Glomerular visceral epithelial cell (primary cell): Measurements from ENCODE around the gene CPNE4.

Experiments used
- DNase-seq: peaks from one replicate; pipeline ENCODE4 v3.0.0-alpha.2; 2016; ENCODE audit errors: extremely low spot score

Gene CPNE4

DNA sequence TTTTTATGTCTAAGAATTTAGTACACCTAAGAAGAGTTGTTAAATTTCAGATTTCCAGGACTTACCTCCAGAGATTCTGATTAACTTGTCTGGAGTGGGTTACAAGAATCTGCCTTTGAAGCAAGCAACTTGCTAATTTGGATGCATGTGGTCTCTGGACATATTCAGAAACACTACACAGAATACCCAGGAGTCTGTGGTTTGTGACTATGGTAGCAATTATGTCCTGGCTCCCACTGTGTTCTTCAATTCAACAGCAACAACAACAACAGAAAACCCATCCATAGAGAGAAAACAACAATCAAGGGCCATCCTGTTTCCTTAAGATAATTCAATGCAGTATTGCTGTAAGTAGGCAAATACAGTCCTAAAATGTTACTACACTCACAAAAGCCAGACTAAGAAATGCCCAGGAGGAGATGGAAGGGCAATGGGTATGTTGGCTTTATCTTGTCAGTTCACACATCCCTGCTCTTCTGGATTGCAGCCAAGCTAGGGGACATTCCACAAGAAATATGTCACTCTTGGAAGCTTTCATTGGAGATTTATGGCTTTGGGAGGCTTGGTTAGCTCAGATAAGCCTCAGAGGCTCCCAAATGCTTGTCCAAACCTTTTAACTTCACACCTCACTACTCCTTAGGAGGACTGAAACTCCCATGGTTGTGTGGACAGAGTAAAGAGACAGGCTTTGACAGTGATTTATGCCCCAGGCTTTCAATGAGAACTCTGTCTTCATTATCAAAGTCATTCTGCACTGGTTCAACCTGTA is 432.6 kb downstream of the CPNE4 start:
- peak; percentile 59 for DNase-seq

DNA sequence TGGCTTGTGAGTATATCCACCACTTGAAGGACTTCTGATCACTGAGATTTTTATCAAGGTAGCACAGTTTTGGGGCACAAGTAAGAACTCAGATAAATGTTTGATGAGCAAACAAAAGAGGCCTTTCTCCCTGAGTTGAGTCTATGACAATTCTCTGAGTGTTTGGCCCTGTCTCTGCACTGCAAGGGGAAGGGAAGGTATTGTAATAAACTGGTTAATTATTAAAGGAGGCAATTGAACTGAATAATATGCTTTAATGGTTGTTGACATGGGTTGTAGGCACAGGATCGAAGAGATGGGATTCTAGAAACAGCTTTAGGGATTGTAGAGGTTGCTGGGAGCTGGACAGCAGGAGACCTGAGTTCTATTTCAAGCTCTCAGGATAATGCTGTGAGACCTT is 437.0 kb downstream of the CPNE4 start:
- DNase-seq, result no peak

DNA sequence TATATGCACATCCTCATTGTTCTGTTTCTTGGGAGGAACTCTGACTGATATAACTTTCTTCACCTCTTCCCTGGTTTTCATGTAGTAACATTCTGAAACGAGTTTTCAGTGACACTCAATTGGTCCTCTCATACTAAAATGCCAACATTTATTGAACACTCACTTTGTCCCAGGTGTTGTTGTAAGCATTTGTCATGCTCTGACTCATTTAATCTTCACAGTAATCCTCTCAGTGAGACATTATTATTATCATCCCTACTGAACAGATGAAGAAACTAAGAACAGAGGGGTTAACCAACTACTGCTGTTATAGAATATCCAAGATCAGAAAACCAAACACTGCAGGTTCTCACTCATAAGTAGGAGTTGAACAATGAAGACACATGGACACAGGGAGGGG is 437.9 kb downstream of the CPNE4 start:
- DNase-seq, result no peak

DNA sequence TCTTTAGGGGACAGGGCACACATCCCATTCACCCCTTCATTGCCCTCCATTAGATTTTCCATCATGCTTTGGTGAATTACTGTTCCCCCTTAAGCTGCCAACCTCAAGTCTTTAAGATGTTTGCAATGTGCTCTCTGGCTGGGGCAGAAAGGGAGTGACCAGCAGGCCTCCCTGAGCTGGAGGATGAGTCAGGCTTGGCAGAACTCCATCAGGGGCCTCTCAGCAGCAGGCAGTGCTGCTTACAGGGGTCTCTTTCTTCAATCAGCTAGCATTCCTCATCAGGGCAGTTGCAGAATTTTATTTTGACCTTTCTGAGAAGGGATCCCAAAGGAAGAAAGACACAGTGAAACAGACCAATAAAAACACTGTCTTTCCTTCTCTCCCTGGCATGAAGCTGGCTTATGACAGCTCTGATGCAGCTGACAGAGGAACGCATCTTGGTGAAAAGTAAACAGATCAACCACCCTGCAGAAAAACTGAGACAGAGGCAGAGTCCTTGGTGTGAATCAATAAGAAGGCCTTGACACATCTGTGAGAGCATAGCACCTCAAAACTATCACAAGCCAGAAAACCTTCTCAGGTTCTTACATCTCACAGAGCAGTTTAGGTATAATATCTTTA is 443.3 kb downstream of the CPNE4 start:
- DNase-seq, result peak; percentile 28

DNA sequence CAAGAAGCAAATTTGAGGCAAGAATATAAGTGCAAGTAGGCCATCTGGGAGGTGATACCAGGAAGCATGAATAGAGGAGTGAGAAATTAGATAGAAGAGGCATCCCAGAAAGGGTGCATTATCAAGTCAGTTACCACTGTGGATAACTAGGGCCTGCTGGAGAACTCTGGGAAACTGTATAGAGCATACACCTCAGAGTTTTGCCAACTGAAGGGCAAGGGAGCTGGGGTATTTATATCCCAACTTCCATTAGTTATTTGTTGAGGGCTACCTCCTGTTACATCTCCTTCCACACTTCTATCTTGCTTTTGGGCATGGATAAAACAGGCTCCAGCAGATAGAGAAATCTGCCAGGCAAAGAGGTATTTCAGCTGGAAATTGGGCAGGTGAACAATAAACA is 448.5 kb downstream of the CPNE4 start:
- no peak for DNase-seq

DNA sequence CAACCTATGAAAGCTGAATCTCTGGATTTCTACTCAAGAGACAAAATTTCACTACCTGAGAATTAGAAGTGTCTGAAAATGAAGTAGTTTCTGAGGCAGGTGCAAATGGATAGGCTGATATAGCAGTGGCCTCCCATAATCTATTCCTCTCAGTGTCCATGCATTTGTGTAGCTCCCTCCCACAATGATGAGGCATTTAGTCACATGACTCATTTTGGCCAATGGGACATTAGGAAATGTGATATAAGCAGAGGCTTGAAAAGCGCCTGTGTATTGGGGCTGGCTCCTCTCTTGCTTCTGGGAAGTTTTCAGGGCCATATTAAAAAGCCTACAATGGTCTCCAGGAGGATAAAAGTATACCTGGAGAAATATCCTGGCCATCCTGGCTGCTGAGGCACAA is 452.4 kb downstream of the CPNE4 start:
- no peak for DNase-seq

DNA sequence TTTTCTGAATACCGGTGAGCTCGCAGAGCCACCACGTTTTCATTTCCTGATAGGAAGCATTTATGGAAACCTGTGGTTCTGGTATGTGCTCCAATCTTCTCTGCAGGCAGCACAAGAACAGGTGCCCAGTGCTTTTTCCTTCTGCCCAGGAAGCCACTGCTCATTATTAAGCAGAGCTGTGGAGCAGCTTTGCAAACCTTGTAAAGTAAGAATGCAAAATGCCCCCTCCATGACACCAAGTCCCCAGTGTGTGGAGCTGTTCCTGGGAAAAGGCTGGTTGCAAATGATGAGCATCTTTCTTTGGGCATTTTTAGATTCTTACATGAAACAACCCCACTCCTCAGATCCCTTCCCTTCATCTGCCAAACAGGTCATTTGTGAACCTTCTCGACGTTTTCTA is 466.4 kb downstream of the CPNE4 start:
- no peak for DNase-seq

DNA sequence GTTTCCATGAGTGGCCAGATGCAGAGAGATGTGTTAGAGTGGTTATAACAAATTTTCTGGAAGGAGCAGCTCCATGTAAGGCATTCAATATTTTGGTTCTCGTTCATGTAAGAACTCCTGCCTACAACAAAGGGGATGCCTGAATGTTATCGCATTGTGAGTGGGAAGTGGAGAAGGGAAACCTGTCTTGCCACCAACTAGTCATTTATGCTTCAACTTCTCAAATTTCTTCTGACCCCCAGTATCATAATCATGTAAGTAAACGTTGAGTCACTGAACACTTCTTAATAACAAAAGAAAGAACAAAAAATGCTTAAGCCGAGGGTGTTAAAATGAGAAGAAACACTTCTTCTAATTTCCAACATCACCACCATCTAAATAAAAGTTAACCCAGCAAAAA is 470.0 kb downstream of the CPNE4 start:
- DNase-seq, result no peak

DNA sequence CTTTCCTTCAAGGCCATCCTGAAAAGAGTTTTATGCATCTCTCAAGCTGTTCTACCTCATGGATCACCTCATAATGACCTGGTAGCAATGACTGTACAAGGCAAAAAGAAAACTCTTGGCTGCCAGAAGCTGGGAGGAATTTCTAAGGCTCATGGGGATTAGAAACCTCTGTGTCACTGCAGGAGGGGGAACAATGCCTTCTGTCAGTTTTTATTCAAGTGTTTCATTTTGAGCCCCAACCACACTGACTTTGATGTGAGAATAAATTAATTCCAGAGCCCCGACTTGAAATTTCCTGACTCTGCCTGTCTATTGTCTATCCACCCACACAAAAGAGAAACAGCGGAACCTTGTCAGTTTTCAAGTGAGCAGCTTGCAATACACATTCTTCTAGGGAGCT is 473.3 kb downstream of the CPNE4 start:
- no peak for DNase-seq

DNA sequence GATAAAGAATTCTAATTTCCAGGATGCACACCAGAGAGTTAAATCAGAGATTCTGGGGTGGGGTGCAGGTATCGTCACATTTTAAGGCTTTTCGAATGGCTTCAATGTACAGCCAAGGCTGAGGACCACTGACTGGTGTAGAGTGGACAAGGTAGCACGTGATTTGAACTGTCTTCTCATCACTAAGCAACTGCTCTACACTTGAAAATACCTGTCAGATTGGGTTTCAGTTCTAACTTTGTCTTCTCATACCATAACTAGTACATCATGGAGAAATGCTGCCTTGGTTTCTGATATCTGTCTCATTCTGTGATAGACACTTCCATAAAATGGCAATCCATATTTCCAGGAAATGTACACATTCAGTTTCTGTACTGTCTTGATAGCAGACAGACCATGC is 474.0 kb downstream of the CPNE4 start:
- DNase-seq, result no peak

DNA sequence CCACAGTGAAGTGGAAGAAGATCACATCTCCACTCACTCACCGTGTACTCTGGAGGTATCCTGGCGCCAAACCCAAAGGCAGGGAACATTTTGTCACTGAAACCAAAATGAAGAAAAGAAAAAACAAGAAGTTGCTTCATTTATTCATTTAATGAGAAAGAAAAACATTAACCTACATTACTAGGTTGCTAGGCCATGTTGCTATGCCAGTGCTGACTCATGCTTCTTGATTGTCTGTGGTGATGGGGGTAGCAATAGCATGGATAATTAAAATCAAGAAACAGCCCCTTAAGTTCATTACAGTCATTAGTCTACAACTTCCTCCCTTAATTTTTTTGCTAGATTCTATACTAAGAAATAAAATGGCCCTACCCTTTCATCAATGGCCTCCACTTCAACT is 479.4 kb downstream of the CPNE4 start:
- DNase-seq, result no peak

DNA sequence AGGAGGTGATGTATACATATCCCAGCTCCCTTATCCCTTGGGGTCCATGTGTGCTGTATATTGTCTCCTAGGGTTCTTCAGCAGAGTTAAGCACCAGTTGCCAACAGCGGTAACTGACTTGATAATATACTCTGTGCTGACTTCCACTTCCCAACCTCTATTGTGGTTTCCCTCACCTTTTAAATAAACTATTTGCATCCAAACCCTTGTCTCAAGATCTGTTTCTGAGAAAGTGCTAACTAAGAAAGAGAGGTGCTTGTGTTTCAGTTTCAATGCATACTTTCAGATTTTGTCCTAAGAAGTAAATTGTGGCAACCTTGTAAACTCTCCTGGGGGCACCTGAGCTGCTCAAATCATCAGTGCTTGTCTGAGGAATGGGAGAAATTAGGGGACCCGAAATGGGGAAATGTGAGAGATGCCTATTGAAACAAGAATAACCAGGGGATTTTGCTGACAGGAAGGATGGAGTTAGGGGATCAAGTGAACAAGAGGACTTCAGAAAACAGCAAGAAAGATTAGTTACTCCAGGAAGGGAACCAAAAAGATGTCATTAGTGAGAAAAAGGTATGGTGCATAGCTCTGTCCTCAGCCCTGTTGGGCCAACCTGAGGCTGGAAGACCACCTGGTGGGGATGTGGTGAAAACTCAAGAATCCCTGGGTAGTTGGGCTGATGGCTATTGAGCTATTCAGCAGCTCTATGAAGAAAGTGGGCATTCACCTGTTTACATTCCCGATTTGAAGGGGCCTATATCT is 481.1 kb downstream of the CPNE4 start:
- no peak for DNase-seq

DNA sequence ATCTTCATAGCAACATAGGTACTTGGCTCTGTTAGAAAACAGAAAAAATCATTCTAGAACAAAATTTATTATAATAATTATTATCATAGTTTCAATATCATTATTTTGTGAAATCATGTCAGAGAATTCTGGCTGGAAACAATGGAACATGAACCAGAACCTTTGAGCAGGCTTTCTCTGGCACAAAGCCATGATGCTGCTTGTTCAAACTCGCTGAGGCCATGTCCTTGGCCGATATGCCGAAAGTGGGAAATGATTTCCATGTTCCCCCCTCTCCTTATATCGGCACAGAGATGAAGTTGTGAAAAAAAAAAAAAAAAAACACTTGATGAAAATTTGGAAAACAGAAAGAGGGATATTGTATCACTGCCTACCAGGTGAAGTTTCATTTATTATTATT is 483.1 kb downstream of the CPNE4 start:
- DNase-seq, result no peak

DNA sequence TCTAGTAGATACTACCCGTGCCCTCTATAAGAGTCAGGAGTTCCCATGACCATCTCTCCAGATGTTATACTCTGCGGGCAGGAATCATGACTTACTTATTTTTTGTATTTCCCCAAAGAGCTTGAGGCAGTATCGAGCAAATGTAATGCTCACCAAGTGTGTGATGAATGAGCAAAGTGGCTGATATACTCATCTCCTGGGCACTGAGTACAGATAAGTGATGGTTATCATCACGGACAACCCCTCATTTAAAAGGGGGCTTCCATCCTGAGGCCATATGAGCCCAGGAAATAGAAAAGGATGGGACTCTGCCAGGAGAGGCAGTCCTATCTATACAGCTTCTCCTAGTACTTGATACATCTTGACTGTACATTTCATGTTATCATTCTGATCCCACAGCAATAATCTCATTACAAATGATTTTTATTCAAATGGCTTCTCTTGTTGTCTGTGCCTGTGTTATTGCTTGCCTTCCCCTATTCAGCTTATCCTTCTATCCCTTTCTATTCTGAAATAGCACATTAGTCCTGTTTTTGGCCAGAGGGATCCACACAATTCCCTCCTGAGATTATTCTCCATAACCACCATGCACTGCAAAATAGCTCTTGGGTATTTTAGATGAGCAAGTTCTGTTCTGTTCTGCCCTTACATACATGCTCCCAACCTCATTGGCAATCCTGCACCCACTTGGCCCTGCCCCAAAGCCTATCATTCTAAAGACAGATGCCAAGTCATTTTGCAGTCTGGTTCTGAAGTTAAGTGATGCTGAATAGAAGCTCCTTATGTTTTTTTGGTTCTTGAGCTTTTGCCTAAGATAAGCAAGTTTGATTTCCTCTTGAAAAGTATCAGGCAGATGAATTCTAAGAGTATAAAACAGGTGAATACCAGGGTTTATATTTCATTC is 484.0 kb downstream of the CPNE4 start:
- DNase-seq, result no peak

DNA sequence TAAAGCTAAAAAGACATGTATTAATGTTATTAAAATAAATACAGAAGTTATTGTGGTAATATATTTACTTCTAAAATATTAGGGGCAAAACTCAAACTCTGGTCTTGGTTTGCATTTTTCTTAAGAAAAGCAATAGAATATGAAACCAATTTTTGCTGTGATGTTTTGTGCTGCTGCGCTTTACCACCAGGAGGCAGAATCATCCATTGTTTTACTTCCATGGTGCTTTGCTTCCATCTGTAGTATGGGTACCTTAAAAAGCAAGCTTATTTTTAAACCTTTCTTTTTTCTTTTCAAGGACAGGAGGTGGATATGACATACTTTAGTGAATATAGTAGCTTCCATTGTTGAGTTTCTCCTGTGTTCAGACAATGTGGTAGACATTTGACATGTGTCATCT is 485.5 kb downstream of the CPNE4 start:
- DNase-seq, result no peak

DNA sequence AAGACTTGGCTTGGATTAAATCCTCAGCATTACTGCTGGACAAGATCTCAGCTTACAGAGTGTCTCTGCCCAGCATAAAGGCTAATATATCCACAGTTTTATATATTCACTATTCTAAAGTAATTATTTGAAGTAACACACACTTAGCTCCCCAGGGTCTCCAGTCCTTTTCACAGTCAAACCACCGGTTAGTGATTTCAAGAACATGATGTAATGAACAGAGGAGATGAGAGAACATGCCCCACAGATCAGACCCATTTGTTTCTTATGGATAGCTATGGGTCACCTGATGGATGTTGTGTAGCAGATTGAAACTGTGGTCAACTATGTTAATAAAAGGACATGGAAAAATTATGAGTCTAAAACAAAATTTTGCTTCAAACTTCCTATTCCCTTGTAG is 487.2 kb downstream of the CPNE4 start:
- DNase-seq, result no peak

DNA sequence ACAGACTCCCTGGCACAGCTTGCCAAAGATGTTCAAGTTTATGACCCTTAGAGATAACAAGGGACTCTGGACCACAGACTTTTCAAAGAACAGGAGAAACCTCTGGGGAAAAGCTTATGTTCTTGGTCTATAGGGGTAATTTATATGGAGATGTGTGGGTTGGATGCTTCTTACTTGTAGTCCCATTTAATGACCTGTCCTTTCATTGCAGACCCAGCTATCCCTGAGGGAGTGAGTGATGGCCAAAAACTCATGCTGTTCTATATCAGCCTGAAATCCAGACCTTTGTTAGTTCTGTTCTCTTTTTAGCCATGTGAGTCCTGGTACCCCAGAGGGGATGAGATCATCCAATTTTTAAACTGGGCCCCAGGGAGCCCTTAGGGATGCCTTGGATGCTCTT is 488.4 kb downstream of the CPNE4 start:
- no peak for DNase-seq

DNA sequence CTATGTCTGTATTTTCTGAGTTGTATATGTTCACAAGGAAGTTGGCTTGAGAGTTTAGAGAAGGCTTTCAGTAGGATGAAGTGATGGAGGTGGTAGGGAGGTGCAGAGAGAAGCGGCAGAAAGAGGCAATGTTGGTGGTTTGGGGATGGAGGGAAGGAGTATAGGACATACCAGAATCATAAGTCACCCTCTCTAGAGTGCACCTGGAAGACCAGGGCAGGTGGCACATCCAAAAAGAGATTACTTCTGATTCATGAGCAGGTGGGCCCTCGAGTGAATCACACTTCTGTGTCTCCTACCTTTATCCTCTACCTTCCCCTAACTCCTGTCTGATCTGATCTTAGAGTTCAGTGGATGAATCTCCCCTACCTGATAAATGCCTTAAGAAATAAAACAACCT is 490.3 kb downstream of the CPNE4 start:
- DNase-seq, result no peak

DNA sequence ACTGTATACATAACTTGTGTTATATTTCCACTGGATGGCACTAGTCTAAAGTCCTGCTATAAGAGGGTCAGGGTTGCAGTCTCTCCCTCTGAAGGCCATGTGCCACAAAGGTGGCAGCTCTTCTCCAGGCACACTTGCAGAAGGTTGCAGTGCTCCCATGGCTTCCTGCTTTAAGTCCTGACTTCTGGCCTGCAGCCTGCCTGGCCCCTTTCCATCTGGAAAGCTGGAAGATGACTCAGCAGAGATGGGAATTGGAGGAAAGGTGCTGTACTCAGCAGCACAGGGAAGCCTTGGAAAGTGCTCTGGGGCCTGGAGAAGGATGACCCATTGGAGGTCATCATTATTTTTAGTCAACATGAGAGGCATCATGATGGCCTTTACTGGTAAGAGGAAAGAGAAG is 491.1 kb downstream of the CPNE4 start:
- peak; percentile 48 for DNase-seq

DNA sequence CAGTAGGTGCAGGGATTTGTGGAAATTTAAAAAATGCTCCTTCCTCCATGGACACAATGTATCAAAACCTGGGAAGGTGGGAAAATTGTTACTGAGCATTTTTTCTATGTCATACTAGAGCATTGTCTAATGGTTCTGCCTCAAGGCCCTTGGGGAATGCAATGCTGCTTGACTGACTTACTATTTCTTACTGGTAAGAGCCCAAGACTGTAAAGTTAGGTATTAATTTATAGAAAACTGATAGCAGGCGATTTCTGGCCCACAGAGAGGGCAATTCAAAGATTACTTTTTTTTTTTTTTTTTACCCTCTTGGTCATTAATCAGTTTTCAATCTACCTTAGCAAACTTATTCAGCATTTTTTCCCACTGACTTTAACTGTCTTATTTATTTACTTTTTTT is 493.5 kb downstream of the CPNE4 start:
- DNase-seq, result peak; percentile 25

DNA sequence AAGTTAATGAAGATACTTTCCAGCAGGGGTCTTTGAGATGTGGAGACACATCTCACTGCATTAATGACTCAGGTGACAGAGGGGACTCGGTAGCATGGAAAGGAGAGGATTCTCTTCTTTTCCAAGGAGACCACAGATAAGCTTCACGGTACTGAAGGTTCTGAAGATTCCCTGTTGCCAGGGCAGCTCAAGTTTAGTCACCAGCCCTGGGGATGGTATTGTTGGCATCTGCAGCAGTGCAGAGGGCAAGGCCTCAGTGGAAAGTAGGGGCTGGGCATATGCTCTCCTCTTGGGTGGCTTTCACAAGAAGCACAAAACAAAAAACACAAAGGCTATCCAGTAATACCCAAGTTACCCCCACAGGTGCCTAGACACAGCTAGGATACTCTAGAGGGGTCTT is 494.0 kb downstream of the CPNE4 start:
- no peak for DNase-seq

DNA sequence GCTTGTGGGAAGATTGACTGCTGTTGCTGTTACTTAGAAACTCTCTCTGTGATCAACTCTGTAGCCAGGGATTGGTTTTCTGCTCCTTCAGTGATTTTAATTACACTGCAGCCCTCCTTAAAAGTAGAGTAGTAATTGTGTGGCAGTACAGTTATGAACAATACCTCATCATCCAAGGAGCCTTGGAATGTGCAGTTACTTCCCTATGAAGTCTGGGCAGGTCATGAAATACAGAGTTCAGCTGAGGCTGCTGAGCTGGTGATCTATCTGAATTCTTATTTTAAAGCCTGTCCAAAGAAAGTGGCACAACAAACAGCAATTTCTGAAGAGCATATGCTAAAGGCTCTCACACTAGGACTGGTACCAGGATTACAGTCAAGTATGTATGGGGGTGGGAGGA is 494.7 kb downstream of the CPNE4 start:
- no peak for DNase-seq
